ENCODE measurements around the gene ASB1.
"Not testable (repeated sequence)": the region's sequence is repeated elsewhere in the genome, so short reads cannot be mapped to it uniquely, and the experiment has no call there.

ASB1 gene

GRCh38 chr2:238423561-238424312, 3.0 kb upstream of the ASB1 start:
- no peak for DNase-seq (ENCODE audit: low spot score)

DNA sequence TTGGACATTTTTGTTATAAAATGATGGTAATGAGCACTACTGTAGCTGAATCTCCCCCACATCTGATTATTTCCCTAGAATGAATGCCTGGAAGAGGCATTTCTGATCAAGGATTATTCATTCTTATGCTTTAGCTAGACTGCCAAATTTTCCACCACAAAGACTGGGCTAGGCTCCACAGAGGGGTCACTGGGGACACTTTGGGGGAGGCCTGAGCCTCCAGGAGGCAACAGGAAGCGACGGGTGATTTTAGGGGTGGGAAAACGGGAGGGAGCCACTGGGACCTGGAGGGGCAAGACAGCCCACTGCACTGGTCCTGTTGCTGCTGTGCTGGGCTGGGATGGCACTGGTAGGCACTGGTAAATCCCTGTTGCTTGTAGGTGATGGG, 2.4 kb upstream of the ASB1 start:
- no peak for DNase-seq (ENCODE audit: low spot score)

DNA sequence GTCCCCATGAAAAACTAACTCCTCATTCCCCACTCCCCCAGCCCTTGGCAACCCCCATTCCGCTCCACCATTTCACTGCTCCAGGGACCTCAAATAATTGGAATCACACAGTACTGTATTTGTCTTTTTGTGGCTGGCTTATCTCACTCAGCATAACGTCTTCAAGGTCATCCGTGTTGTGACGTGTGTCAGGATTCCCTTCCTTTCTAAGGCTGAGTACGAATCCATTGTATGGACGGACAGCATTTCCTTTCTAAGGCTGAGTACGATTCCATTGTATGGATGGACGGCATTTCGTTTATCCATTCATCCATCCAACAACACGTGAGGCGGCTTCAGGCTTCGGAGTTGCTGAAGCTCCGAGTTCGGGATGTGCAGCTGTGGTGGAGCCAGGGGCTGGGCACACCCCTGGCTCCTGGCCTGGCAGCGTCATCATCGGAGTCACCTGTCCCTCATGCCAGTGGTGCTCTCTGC, 1.2 kb upstream of the ASB1 start:
- no peak for DNase-seq (ENCODE audit: low spot score)

GRCh38 chr2:238425979-238426567, 654 bp upstream of the ASB1 start:
- no peak for DNase-seq (ENCODE audit: low spot score)

- DNase-seq (ENCODE audit: low spot score) = no peak
Observed at GRCh38 chr2:238427435-238428162, 872 bp downstream of the ASB1 start.

- DNase-seq (ENCODE audit: low spot score) = no peak
Observed at GRCh38 chr2:238428866-238429265, 2.1 kb downstream of the ASB1 start.

DNA sequence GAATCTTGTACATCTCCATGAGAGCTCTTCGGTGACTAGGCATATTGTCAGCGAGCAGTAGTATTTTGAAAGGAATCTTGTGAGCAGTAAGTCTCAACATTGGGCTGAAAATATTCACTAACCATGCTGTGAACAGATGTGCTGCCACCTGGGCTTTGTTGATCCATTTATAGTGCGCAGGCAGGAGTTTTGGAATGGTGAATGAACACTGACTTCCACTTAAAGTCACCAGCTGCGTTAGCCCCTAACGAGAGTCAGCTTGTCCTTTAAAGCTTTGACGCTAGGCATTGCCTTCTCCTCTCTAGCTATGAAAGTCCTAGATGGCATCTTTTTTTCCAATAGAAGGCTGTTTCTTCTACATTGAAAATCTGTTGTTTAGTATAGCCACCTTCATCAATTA, 4.1 kb downstream of the ASB1 start:
- no peak for DNase-seq (ENCODE audit: low spot score)

- no peak for DNase-seq (ENCODE audit: low spot score)
Observed at GRCh38 chr2:238431456-238431855, 4.7 kb downstream of the ASB1 start.

- no peak for DNase-seq (ENCODE audit: low spot score)
Observed at GRCh38 chr2:238433300-238433915, 6.7 kb downstream of the ASB1 start.

DNA sequence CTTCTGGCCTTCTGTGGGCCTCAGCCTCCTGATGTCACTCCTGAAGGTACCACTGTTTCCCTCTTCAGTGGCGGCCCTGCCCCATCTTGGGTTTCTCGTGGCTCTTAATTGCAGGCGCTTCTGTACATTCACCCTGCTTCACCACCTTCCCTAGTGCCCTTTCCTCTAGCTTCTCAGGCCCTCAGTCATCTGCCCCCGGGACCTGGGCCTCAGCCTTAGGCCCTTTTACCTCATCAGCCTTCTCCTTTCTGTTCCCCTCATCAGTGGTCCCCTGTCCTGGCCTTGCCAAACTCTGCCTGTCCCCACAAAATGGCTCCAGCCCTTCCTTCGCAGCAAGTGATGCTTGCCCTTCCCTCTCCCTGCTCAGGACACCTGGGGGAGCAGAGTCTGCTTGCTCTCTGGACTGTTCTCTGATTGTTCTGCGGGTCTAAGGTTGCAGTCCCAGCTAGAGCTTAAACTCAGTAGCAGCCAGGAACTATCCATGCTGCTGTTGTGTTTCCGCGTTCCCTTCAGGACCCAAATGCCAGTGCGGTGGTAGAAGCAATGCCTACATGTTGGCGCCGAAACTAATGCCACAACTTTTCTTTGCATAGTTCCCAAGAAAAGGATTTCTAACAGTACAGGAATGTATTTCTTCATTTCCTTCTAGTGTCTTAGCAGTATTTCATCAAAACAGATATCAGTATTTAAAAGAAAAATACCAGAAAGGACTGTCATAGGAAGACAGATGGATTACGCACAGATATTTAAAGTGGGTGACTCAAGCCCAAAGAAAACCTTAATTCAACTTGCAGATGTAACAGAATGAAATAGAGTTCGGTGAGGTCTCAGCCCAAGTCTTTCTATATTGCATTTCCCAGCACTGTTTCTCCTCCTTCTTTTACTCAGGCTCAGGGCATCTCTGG, 7.5 kb downstream of the ASB1 start:
- DNase-seq (ENCODE audit: low spot score) = no peak

DNA sequence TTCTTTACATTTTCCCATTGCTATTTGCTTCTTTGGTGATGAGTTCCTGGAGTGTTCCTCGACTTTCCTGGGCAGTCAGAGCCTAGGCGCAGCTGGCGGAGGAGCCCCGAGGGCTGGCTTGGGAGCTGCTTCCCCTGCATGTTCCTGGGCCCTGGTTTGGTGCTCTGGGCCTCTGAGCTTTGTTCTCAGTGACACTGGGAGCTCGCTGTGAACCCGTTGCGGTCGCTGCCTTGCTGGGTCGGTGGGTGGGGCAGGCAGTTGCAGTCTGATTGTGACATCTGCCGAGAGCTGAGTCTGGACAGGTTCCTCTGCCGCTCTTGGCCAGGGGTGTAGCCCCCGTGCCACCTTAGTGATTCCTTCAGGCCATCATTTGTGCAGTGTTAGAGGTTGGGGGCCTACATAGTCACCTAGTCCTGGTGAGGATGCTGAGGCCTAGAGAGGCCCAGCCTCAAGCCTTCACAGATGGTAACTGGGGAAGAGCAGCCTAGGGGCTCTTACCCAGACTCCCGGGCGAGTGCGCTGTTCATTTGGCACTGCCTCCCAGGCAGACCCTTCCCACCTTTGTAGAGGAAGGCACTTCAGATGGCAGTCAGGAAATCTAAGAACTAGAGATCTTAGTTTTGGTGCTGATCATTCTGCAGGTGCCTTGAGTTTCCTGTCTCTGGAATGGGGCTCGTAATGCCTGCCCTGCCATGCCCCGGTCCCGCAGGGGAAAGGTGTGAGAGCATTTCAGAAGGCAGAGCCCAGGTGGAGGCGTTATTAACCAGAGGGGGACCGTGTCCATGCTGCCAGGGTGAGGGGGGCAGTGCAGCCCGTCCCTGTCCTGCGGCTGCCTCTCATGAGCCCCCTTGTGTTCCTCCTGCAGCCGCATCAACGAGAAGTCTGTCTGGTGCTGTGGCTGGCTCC, 8.4 kb downstream of the ASB1 start:
- DNase-seq (ENCODE audit: low spot score) = no peak

GRCh38 chr2:238435752-238436096, 9.0 kb downstream of the ASB1 start:
- no peak for DNase-seq (ENCODE audit: low spot score)

DNA sequence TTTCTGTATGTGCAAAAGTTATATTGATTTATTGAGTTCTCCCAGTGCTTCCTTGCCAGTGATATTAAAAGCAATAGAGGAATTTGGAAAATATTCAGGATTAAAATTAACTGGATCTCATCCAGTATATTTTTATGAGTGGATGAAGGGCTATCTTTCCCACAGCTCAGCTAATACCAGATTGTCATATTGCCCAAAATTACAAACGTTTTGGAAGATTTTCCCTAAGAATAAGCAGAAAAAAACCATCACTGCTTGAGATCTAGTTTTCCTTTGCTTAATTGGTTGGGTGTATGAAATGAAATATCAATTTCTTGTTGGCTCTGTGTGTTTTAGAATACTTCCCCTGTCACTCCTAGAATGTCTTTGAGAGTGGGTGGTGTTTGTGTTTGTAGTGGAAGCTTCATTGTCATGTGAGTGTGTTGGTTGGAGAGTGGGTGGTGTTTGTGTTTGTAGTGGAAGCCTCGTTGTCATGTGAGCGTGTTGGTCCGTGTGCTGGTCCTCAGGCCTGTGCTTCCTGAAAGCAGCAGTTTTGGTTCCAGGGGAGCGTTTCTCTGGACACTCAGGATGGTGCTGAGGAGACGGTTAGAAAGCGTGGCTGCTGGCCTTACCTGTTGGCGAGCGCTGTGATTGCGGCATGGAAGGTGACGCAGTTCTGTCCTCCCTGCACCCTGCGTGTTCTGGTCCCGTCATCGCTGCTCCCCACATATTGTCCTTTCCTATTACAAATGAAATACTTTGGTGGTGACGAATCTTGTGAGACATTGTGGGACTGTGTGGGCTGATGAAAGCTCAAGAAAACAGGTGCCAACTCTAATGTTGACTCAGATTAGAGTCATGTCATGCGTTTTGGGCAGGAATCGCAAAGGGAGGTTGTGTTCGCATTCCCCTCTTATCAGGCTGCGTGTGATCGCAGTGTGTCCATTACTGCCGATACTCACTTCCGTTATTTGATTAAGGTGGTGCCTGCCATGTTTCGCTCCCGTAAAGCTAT, 12.4 kb downstream of the ASB1 start:
- DNase-seq (ENCODE audit: low spot score) = peak; percentile 48

- DNase-seq (ENCODE audit: low spot score) = no peak
Observed at GRCh38 chr2:238439917-238440316, 13.2 kb downstream of the ASB1 start.

DNA sequence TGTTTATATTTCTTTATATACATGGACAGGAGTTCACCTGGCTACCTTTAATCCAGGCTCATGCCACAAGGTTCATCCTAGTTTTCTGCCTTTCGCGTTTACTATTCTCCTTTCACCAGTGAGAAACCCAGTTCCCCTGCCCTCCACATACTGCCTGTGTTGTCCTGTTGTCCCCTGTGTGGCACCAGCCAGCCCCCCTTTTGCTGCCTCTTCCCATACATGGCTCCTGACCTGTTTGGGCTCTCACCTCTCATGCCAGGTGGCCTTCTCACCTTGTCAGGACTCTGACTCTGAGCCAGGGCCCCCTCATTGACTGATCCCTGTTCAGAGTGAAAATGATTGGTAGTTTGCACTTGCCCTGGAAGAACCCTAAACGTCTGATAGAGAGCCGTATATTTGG, 13.6 kb downstream of the ASB1 start:
- DNase-seq (ENCODE audit: low spot score) = no peak

DNA sequence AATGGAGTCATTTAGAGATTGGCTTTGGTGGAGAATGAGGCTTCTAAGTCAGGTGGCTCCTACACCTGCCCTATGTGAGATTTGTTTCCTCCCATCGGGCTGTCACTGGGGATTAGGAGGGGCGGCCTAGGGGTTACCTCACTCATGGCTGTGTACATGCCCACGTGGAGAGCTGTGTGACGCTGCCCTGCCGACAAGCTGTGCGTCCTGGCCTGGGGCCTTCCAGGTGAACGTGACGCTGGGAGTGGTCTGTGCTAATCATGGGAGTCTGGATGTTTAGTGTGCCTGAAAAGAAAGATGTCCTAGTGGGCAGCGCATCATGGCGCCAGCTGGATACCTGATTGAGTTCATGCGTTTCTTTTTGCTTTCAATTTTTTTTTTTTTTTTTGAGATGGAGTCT, 14.0 kb downstream of the ASB1 start:
- DNase-seq (ENCODE audit: low spot score) = no peak

GRCh38 chr2:238441262-238442114, 14.8 kb downstream of the ASB1 start:
- no peak for DNase-seq (ENCODE audit: low spot score)

GRCh38 chr2:238442257-238442656, 15.5 kb downstream of the ASB1 start:
- DNase-seq (ENCODE audit: low spot score) = not testable (repeated sequence)

GRCh38 chr2:238444242-238444641, 17.5 kb downstream of the ASB1 start:
- DNase-seq (ENCODE audit: low spot score) = no peak
